ENCODE results near the gene EPG5.

DNA sequence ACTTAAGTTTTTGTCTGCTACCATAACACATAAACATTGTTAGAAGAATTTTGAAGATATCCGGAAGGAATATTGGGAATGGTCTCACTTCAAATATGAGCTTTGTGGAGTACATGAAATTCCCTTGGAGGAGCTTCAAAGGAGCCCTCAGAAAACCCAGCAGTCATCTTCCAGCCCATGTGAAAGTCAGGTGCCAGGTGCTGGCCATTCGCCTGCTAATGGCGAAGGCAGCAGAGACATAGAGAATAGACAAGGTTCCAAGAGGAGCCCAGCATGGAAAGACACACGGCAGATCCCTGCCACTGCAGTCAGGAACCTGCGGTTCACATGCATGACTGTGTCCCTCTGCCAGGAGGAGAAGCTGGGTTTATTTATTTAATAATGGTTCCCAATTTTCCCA is 40.0 kb upstream of the EPG5 start:
- TF ChIP-seq, protein P1, sequence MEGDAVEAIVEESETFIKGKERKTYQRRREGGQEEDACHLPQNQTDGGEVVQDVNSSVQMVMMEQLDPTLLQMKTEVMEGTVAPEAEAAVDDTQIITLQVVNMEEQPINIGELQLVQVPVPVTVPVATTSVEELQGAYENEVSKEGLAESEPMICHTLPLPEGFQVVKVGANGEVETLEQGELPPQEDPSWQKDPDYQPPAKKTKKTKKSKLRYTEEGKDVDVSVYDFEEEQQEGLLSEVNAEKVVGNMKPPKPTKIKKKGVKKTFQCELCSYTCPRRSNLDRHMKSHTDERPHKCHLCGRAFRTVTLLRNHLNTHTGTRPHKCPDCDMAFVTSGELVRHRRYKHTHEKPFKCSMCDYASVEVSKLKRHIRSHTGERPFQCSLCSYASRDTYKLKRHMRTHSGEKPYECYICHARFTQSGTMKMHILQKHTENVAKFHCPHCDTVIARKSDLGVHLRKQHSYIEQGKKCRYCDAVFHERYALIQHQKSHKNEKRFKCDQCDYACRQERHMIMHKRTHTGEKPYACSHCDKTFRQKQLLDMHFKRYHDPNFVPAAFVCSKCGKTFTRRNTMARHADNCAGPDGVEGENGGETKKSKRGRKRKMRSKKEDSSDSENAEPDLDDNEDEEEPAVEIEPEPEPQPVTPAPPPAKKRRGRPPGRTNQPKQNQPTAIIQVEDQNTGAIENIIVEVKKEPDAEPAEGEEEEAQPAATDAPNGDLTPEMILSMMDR (IDR thresholded peaks at IDR 0.05): no peak
- no peak for TF ChIP-seq ZFX (IDR thresholded peaks at IDR 0.05; ENCODE audit: borderline replicate concordance)
